ENCODE results near the gene BUD31.
"Not testable (repeated sequence)": the region's sequence is repeated elsewhere in the genome, so short reads cannot be mapped to it uniquely, and the experiment has no call there.

The BUD31 gene

GRCh38 chr7:99380032-99380822 is 28.5 kb upstream of the BUD31 start:
- H3K4me3 ChIP-seq (ENCODE audit: low read depth, low read length), result no peak overlapping the region

DNA sequence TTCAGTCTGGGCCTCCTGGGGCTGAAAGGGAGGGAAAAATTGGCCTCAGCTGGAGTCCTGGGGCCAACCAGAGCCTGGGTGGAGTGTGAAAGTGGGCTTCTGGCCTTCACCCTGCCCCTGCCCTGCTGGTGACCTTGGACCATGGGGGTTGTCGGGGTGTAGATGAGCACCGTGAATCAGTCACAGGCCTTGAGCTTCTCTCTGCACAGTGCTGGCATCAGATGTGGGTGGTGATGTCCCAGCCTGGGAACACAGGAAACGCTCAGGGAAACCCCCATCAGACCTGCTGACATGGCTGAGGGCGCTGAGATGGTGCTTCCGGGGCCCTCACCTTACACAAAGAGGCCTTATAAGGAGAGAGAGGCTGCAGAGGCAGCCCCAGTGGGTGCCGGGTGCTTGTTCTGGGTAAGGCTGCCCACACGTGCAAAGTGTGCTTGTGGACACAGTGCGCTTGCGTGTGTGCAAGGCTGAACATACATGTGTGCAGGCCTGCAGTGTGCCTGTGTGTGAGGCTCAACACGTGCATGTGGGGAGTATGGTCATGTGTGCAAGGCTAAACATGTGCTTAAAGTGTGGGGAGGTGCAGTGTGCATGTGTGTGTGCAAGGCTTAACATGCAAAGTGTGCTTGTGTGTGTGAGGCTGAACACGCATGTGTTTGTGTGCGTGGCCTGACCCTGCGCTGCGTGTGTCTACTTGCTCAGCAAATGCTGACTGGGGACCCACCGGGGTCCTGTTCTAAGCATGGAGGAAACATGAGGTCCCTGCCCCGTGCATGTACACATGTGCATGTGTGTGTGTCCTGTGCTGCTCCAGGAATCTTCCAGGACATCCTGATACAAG is 27.7 kb upstream of the BUD31 start:
- H3K4me3 ChIP-seq (ENCODE audit: low read depth, low read length), result no peak overlapping the region

DNA sequence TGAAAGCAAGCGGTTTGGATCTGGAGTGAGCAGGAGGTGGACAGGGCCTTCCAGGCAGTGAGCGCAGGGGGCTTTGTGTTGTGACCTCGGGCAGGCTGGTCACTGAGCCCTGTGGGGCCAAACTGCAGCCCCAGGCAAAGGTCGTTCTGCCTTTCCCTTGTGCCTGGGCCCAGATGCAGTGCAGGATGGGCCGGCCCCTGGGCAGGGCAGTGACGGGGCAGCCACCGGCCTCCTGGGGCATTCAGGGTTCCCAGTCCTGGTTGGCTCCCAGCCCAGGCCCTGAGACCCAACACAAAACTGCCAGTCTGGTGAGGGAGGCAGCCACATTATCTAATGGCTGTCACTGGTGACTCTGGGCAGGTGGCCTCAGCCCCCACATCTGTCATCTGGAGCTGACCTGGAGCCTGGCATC is 27.1 kb upstream of the BUD31 start:
- no peak overlapping the region for H3K4me3 ChIP-seq (ENCODE audit: low read depth, low read length)

DNA sequence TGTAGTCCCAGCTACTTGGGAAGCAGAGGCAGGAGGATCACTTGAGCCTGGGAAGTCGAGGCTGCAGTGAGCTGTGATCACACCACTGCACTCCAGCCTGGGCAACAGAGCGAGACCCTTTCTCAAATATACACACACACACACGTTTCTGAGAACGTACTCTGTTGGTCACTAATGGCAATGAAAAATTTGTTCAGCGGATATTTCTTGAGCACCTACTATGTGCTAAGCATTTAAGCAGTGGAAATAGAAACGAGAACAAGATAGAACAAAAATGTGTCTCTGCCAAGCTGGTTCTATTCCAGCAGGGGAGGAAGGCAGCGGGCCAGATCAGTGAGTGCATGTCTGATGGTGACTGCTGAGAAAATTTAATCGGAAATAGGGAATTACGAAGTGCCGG is 25.6 kb upstream of the BUD31 start:
- no peak overlapping the region for H3K4me3 ChIP-seq (ENCODE audit: low read depth, low read length)

GRCh38 chr7:99383791-99384370 is 24.9 kb upstream of the BUD31 start:
- H3K4me3 ChIP-seq (ENCODE audit: low read depth, low read length), result no peak overlapping the region

GRCh38 chr7:99384523-99384922 is 24.2 kb upstream of the BUD31 start:
- no peak overlapping the region for H3K4me3 ChIP-seq (ENCODE audit: low read depth, low read length)

- no peak overlapping the region for H3K4me3 ChIP-seq (ENCODE audit: low read depth, low read length)
Measured at GRCh38 chr7:99385564-99385963, 23.2 kb upstream of the BUD31 start.

GRCh38 chr7:99386584-99387238 is 22.1 kb upstream of the BUD31 start:
- H3K4me3 ChIP-seq (ENCODE audit: low read depth, low read length), result no peak overlapping the region

DNA sequence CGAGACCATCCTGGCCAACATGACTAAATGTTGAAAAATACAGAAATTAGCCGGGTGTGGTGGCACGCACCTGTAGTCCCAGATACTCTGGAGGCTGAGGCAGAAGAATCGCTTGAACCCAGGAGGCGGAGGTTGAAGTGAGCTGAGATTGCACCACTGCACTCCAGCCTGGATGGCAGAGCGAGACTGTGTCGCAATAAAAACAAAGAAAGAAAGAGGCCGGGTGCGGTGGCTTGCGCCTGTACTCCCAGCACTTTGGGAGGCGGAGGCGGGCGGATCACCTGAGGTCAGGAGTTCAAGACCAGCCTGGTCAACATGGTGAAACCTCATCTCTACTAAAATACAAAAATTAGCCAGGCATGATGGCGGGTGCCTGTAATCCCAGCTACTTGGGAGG is 21.5 kb upstream of the BUD31 start:
- H3K4me3 ChIP-seq (ENCODE audit: low read depth, low read length), result not testable (repeated sequence)

- H3K4me3 ChIP-seq (ENCODE audit: low read depth, low read length), result no peak overlapping the region
Measured at GRCh38 chr7:99387912-99388311, 20.9 kb upstream of the BUD31 start.

GRCh38 chr7:99389772-99390171 is 19.0 kb upstream of the BUD31 start:
- H3K4me3 ChIP-seq (ENCODE audit: low read depth, low read length), result no peak overlapping the region

GRCh38 chr7:99390941-99391602 is 17.7 kb upstream of the BUD31 start:
- H3K4me3 ChIP-seq (ENCODE audit: low read depth, low read length), result no peak overlapping the region

GRCh38 chr7:99392046-99392445 is 16.7 kb upstream of the BUD31 start:
- peak overlapping the region; percentile 67 for H3K4me3 ChIP-seq (ENCODE audit: low read depth, low read length)

GRCh38 chr7:99392659-99393354 is 16.0 kb upstream of the BUD31 start:
- H3K4me3 ChIP-seq (ENCODE audit: low read depth, low read length), result peak overlapping the region; percentile 67

- peak overlapping the region; percentile 67 for H3K4me3 ChIP-seq (ENCODE audit: low read depth, low read length)
Measured at GRCh38 chr7:99393355-99394187, 15.2 kb upstream of the BUD31 start.

DNA sequence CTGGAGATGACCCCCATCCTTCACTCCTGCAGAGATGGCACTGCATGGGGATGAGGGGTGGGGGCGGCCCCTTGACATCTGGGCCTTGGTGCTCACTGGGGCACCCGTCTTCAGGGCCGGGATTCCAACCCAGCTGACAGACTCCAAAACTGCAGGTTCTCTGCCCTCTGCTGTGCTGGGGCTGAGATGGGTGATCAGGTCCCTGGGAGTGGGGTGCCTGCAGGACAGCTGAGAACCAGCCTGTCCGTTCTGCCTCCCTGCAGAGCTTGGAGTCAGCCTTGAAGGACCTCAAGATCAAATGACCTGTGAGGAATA is 14.6 kb upstream of the BUD31 start:
- no peak overlapping the region for H3K4me3 ChIP-seq (ENCODE audit: low read depth, low read length)

GRCh38 chr7:99395616-99396327 is 13.0 kb upstream of the BUD31 start:
- no peak overlapping the region for H3K4me3 ChIP-seq (ENCODE audit: low read depth, low read length)

- H3K4me3 ChIP-seq (ENCODE audit: low read depth, low read length), result no peak overlapping the region
Measured at GRCh38 chr7:99396418-99397296, 12.1 kb upstream of the BUD31 start.

All from iPS-11a (cell line).